Measurements from ENCODE around the gene NOG.

DNA sequence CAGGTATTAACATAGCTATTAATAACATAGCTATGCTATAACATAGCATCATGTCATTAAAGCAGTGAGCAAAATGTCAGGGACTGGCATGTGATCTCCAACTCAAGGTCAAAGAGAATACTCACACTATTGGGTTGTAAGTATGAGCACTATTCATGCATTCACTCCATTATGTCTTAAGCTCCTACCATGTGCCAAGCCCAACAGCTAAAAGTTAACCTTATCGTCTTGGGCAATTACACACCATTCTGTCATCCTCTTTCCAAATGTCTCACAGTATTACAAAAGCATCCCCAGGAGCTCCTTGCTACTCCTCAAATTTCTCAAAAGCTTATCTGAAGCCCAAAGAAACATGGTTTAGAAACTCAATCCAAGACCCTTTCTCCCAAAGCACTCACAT lies 22.0 kb upstream of the NOG start:
- TF ChIP-seq, protein P1, sequence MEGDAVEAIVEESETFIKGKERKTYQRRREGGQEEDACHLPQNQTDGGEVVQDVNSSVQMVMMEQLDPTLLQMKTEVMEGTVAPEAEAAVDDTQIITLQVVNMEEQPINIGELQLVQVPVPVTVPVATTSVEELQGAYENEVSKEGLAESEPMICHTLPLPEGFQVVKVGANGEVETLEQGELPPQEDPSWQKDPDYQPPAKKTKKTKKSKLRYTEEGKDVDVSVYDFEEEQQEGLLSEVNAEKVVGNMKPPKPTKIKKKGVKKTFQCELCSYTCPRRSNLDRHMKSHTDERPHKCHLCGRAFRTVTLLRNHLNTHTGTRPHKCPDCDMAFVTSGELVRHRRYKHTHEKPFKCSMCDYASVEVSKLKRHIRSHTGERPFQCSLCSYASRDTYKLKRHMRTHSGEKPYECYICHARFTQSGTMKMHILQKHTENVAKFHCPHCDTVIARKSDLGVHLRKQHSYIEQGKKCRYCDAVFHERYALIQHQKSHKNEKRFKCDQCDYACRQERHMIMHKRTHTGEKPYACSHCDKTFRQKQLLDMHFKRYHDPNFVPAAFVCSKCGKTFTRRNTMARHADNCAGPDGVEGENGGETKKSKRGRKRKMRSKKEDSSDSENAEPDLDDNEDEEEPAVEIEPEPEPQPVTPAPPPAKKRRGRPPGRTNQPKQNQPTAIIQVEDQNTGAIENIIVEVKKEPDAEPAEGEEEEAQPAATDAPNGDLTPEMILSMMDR (IDR thresholded peaks at IDR 0.05) = no peak
- no peak for TF ChIP-seq EP300 (IDR thresholded peaks at IDR 0.05)
- no peak for TF ChIP-seq POLR2A (IDR thresholded peaks at IDR 0.05)

Data from ovary (tissue), 3 donors.